Lower leg skin (tissue), 3 donors: ENCODE measurements around the gene VAT1L.

Experiments used
- CTCF ChIP-seq, 3 donors: fragments of 450-650 bp; IDR thresholded peaks; one replicate each; pipeline ENCODE4 v1.5.1; 2016; ENCODE audit warnings: antibody characterized with exemption in 3 of 3, mild to moderate bottlenecking in 3 of 3, moderate library complexity in 2 of 3
- POLR2A ChIP-seq, 2 donors: fragments of 450-650 bp; IDR thresholded peaks; one replicate each; pipeline ENCODE4 v1.6.1; 2016 to 2017; ENCODE audit warnings: antibody characterized with exemption in 2 of 2, mild to moderate bottlenecking in 1 of 2, moderate library complexity in 1 of 2

- TF ChIP-seq CTCF (IDR thresholded peaks at IDR 0.05) (no peak), POLR2A (IDR thresholded peaks at IDR 0.05) (no peak)
Measured at GRCh38 chr16:77993111-77993985, 205.0 kb downstream of the VAT1L start.
